NCI-H2196 (cell line): ENCODE measurements around the gene CBY1.
A peak's percentile ranks its signal among the peaks of the same experiment; 100 is the strongest.

Source experiments
- DNase-seq: peaks from one replicate; lab custom pipeline; 2025; ENCODE audit not compliant: unreplicated experiment; lab: John Stamatoyannopoulos, UW

CBY1 gene

DNA sequence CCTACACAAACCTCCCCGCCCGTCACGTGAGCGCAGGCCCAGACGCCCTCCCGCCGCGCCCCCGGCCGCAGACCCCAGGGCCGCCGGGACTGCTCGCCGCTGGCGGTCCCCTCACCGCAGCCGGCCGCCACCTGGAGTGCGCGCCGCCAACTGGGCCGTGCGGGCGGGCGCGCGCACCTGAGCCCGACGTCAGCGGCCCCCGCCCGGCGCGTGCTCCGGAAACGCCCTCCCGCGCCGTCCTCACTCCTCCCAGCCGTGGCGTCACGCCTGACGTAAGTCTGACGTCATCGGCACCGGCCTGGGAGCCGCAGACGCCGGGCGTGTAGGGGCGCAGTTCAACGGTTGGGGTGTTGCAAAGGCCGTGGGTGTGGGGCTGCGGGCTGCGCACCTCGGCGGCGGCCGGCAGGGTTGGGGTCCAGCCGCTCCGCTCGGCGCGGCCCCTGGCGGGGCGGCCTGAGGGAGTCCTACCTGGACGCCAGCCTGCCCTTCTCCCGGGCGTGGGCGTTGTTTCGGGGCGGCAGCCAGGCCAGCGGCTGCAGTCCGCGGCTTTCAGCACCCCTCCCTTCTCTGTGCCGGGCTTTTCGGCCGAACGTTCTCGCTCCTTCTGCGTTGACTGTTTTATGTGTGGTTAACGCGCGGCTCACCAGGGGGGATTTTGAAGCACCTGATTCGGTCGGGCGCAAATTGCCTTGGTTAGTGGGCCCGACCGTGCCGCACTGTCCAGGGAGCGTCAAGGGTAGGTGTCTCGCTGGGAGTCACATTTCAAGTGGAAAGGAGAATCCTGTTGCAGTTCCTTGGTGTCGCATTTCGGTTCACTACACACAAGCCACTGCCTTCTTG lies 44.6 kb downstream of the CBY1 start, which contains the start of gene JOSD1:
TSS of gene JOSD1 (minus strand) at position 155 of the 840 bp plus-strand sequence. CDS start 956 bp downstream, outside the sequence.
- peak; percentile 87 for DNase-seq

GRCh38 chr22:38704654-38705234 lies 48.3 kb downstream of the CBY1 start:
- DNase-seq, result no peak

GRCh38 chr22:38705235-38706100 lies 49.0 kb downstream of the CBY1 start, which contains the start of gene GTPBP1:
Gene GTPBP1 (plus strand): TSS chr22:38705944. CDS start chr22:38705956, 12 bp downstream.
- DNase-seq, result peak; percentile 99

- no peak for DNase-seq
Measured at GRCh38 chr22:38706101-38706900, 49.9 kb downstream of the CBY1 start.

DNA sequence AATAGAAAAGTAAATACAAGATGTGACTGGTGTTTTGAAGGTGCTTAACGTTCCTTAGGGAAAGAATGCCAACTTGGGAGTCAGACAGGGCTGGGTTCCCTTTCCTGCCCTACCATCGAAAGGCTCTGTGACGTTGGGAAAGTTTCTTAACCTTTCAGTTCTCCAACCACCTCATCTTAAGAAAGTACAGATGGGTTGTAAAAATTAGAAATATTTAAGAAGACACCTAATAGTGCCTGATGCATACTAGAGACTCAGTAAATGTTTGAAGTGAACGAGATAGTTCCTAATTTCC lies 50.4 kb downstream of the CBY1 start:
- DNase-seq, result no peak

- no peak for DNase-seq
Measured at GRCh38 chr22:38707346-38707745, 50.9 kb downstream of the CBY1 start.

GRCh38 chr22:38707984-38708383 lies 51.5 kb downstream of the CBY1 start:
- no peak for DNase-seq

DNA sequence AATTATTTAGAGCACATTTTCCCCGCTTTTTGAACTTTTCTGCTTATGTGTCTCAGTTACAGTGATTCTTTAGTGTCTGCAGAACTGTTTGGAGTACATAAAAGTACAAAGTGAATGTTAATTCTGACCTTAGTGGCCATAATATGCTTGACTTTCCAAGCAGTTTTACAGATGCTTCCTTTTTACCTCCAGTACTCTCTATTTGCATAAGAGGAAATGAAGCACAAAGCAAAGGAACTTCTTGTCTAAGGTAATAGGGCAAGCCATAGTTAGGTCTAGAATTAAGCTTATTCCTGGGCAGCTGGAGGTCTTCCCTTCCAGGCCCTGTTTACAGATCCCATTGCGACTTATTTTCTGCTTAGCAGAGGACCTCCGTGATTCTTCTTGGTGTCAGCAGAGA lies 52.9 kb downstream of the CBY1 start:
- DNase-seq, result no peak

DNA sequence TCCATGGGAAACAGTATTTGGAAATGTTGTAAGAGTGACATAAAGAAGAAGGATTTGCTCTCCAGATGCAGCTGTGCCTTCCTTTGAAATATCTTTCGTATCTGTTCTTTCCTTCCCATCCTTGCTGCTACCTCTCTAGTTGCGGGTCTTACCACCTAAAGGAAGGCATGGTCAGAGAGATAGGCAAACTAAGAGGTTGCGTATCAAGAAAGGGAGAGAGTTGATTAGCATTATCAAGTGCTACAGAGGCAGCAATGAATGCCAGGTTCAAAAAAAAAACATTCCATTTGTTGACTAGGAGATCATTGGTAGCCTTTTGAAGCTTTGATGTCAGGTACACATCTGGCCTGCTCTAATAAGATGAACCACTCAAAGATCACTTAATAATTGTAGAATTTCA lies 53.9 kb downstream of the CBY1 start:
- no peak for DNase-seq

DNA sequence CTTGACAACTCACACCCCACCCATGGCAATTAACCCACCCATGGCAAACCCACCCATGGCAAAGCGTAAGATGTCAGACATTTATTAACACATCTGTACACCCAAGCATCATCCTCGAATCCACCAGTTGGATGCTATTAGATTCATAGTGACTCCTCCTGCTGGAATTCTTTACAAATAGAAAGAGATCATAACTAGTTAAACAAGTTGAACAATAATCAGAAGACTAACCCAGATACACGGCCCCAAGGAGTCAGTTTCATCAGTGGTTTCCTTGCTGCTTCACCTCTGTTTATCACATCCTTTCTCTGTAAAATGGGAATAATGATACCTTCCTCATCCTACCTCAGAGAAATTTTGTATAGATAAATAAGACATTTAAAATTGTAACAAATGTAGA lies 54.4 kb downstream of the CBY1 start:
- no peak for DNase-seq

DNA sequence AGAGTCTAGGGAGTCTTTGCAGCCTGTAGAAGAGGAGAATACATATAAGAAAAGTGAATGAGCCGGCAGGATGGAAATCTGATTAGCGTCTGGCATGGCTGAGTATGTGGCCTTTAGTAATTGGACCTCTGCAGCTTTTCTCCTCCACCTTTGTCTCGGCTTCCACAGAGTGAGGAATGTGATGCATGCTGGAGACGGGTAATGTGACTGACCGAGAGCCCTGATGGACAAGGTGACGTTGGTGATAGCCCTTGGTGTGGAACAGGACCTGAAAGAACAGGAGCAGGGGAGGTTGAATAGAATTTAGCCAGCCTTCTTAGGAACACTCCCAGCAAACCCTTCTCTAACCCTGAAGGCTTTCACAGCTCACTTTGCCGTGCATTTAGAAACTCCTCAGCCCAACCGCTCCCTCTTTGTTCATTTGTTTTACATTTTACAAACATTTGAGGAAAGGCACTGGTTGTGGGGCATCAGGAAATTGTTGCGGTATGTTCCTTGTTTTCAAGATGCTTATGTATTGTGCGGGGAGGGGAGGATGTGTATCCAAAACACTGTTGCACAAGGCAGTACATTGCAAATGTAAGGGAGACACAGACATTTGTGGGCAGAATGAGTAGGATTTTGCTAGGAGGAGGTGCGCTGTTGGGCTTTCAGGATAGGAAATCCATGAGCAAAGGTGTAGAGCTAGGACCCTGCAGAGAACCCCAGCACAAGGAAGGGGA lies 56.2 kb downstream of the CBY1 start:
- no peak for DNase-seq

GRCh38 chr22:38713921-38714320 lies 57.5 kb downstream of the CBY1 start:
- DNase-seq, result no peak

DNA sequence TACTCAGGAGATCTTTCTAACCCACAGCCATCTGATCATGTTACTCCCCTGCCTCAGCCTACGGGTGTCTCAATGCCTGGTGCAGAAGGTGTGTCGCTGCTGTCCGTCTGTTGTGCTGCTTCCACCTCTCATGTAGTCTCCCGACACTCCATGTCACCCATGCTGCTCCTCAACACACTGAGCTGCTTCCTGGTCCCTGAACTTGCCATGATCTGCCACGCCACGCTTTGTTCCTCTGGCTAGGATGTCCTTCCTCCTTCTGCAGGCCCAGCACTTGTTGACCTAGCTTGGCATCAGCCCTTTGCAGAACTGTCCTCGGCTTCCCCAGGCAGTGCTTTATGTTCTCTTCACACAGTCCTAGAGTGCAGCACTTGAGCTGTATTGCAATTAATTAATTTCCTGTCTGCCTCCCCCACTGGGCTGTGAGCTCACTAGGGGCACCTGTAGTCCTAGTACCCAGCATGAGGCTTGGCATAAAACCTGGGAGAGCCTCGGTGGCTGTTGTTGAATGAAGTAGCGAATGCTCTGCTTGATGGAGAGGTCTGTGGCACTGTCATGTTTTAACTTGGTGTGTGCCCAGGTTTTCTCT lies 58.8 kb downstream of the CBY1 start:
- DNase-seq, result peak; percentile 36

DNA sequence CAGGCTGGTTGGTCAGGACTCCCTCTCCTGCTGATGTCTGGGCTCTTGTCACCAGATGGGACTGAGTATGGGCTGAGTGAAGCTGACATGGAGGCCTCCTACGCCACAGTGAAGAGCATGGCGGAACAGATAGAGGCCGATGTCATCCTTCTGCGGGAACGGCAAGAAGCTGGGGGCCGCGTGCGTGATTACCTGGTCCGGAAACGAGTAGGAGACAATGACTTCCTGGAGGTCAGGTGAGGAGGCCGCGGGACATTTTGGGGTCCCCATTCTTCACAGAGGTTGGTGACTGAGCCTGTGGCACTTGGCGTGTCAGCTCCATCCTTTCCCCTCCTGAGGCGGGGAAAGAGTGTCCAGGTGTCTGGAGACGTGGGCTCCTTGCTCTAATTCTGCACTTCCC lies 59.4 kb downstream of the CBY1 start:
- no peak for DNase-seq

DNA sequence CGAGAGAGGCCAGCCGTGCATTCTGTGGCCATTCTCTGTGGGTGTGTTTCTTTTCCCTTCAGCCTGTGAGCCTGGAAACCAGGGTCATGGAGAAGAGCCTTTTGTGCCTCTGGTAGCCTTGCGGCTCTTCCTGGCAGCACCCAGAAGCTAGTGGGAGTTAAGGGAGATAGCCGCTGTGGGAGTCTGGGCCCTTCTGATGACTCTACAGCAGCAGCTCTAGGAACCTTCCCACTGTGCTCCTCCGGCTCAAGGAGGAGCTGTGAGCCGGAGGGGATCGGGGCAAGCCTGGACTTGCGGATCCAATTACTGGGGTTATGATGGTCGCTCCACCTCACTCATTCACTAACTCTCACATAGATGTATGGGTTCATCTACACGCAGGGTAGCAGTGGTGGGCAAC lies 59.8 kb downstream of the CBY1 start:
- DNase-seq, result no peak

DNA sequence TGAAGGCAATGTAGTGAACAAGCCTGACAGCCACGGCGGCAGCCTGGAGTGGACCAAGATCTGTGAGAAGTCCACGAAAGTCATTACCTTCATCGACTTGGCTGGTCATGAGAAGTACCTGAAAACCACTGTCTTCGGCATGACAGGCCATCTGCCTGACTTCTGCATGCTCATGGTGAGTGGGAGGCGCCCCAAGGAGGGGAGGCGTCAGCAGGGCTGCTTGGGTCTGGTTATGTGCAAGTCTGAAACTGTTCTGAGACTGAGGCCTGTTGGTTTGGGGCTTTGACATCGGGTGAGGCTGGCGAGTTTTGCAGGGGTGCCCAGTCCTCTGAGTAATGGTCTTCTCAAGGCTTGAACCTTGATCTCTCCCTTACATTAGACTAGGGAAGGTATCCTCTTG lies 60.4 kb downstream of the CBY1 start:
- DNase-seq, result no peak

- DNase-seq, result no peak
Measured at GRCh38 chr22:38717244-38717643, 60.8 kb downstream of the CBY1 start.

DNA sequence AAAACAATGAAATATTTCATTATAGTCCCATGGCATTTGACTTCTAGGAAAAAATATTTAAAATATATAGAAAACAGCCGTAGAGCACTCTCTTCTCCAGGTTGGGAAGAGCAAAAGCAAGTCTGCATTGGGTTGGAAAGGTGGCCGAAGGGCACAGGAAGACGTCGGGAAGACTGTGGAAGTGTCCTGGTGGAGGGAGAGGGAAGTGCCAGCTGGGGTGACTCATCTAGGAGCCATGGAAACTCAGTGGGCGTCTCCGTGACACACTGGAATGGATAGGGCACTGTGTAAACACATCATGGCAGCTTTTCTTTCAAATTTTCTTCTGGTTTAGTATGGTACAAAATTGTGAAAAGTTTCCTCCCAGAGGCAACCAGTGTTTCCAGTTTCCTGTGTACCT lies 62.0 kb downstream of the CBY1 start:
- peak; percentile 12 for DNase-seq

- no peak for DNase-seq
Measured at GRCh38 chr22:38719196-38719595, 62.8 kb downstream of the CBY1 start.

GRCh38 chr22:38720350-38720749 lies 63.9 kb downstream of the CBY1 start:
- DNase-seq, result no peak
